HG03457 (cell line): ENCODE results near the gene AGPAT3.

ENCODE experiments used
- ATAC-seq: cut with Tn5 transposase; IDR thresholded peaks from one replicate; pipeline ENCODE4 v1.9.1; 2021; ENCODE audit warnings: moderate number of reproducible peaks; ENCODE audit not compliant: unreplicated experiment

Gene AGPAT3

GRCh38 chr21:43951911-43952703, 87.1 kb downstream of the AGPAT3 start:
- no peak for ATAC-seq

- no peak for ATAC-seq
Measured at GRCh38 chr21:43953021-43953420, 88.0 kb downstream of the AGPAT3 start.

- no peak for ATAC-seq
Measured at GRCh38 chr21:43954042-43954441, 89.0 kb downstream of the AGPAT3 start.

- no peak for ATAC-seq
Measured at GRCh38 chr21:43954896-43955295, 89.9 kb downstream of the AGPAT3 start.

- no peak for ATAC-seq
Measured at GRCh38 chr21:43956019-43956669, 91.1 kb downstream of the AGPAT3 start.

GRCh38 chr21:43956670-43957035, 91.6 kb downstream of the AGPAT3 start:
- no peak for ATAC-seq

- ATAC-seq = no peak
Measured at GRCh38 chr21:43957128-43957571, 92.1 kb downstream of the AGPAT3 start.

GRCh38 chr21:43957611-43958362, 92.8 kb downstream of the AGPAT3 start:
- no peak for ATAC-seq

- ATAC-seq = no peak
Measured at GRCh38 chr21:43958364-43959158, 93.5 kb downstream of the AGPAT3 start.

GRCh38 chr21:43959231-43960116, 94.5 kb downstream of the AGPAT3 start:
- no peak for ATAC-seq

- no peak for ATAC-seq
Measured at GRCh38 chr21:43961382-43961909, 96.4 kb downstream of the AGPAT3 start.

GRCh38 chr21:43965911-43966585, 101.0 kb downstream of the AGPAT3 start:
- ATAC-seq = no peak

- ATAC-seq = no peak
Measured at GRCh38 chr21:43966946-43967512, 102.0 kb downstream of the AGPAT3 start.

- ATAC-seq = no peak
Measured at GRCh38 chr21:43967981-43968380, 103.0 kb downstream of the AGPAT3 start.

- ATAC-seq = no peak
Measured at GRCh38 chr21:43968410-43969114, 103.5 kb downstream of the AGPAT3 start.

GRCh38 chr21:43969115-43969444, 104.1 kb downstream of the AGPAT3 start:
- no peak for ATAC-seq

- no peak for ATAC-seq
Measured at GRCh38 chr21:43970551-43970950, 105.5 kb downstream of the AGPAT3 start.
